T1000 (cell line): ENCODE measurements around the gene MYO19.
"Not testable (repeated sequence)": the region's sequence is repeated elsewhere in the genome, so short reads cannot be mapped to it uniquely, and the experiment has no call there.

Experiments
- DNase-seq: peaks from one replicate; lab custom pipeline; 2025; ENCODE audit warnings: mixed read lengths; lab: John Stamatoyannopoulos, UW

MYO19 gene

GRCh38 chr17:36533935-36534839 lies 481 bp downstream of the MYO19 start:
- peak; percentile 48 for DNase-seq

- no peak for DNase-seq
These were observed 2.2 kb downstream of the MYO19 start for GRCh38 chr17:36532435-36532975.

- no peak for DNase-seq
These were observed 5.5 kb downstream of the MYO19 start for GRCh38 chr17:36529121-36529520.

- no peak for DNase-seq
These were observed 6.9 kb downstream of the MYO19 start for GRCh38 chr17:36527621-36528250.

- no peak for DNase-seq
These were observed 8.8 kb downstream of the MYO19 start for GRCh38 chr17:36525888-36526287.

- no peak for DNase-seq
These were observed 9.6 kb downstream of the MYO19 start for GRCh38 chr17:36525113-36525512.

GRCh38 chr17:36524428-36524876 lies 10.2 kb downstream of the MYO19 start:
- no peak for DNase-seq

- DNase-seq: no peak
These were observed 11.6 kb downstream of the MYO19 start for GRCh38 chr17:36523113-36523512.

GRCh38 chr17:36515837-36516236 lies 18.8 kb downstream of the MYO19 start:
- no peak for DNase-seq

- DNase-seq: no peak
These were observed 19.8 kb downstream of the MYO19 start for GRCh38 chr17:36514856-36515255.

GRCh38 chr17:36512641-36513040 lies 22.0 kb downstream of the MYO19 start:
- DNase-seq: no peak

GRCh38 chr17:36511216-36511615 lies 23.5 kb downstream of the MYO19 start:
- no peak for DNase-seq

GRCh38 chr17:36510636-36511035 lies 24.0 kb downstream of the MYO19 start:
- no peak for DNase-seq

GRCh38 chr17:36509272-36509985 lies 25.2 kb downstream of the MYO19 start:
- DNase-seq: no peak

- DNase-seq: not testable (repeated sequence)
These were observed 26.2 kb downstream of the MYO19 start for GRCh38 chr17:36508439-36508838.

- DNase-seq: no peak
These were observed 27.4 kb downstream of the MYO19 start for GRCh38 chr17:36507266-36507665.

- DNase-seq: no peak
These were observed 27.8 kb downstream of the MYO19 start for GRCh38 chr17:36506831-36507230.

GRCh38 chr17:36506249-36506826 lies 28.3 kb downstream of the MYO19 start:
- no peak for DNase-seq

- no peak for DNase-seq
These were observed 29.5 kb downstream of the MYO19 start for GRCh38 chr17:36505171-36505570.

- no peak for DNase-seq
These were observed 30.5 kb downstream of the MYO19 start for GRCh38 chr17:36504156-36504545.

- DNase-seq: no peak
These were observed 31.1 kb downstream of the MYO19 start for GRCh38 chr17:36503456-36504155.
